SK-N-DZ (cell line): ENCODE measurements around the gene RBBP5.

Experiments
- DNase-seq: peaks from one replicate; pipeline ENCODE4 v3.0.0-alpha.2; 2015; ENCODE audit warnings: low spot score

The RBBP5 gene

DNA sequence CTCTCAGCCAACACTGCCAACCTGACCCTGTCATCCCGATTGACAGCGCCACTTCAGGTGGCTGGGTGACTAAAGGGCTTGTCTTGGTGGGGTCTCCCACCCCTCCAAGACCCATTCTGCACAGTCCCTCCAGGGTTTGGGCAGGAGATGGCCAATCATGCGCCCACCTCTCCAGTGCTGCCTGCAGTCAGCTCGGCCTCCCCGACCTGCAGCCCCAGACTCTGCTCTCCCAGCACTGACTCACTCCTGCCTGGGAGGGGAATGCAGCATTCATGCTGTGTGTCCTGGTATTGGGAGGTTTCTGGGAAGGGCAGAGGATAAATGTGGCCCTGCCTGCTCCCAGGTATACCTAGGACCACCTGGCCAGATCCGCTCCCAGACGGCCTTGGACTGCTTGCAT is 47.3 kb downstream of the RBBP5 start:
- no peak for DNase-seq

DNA sequence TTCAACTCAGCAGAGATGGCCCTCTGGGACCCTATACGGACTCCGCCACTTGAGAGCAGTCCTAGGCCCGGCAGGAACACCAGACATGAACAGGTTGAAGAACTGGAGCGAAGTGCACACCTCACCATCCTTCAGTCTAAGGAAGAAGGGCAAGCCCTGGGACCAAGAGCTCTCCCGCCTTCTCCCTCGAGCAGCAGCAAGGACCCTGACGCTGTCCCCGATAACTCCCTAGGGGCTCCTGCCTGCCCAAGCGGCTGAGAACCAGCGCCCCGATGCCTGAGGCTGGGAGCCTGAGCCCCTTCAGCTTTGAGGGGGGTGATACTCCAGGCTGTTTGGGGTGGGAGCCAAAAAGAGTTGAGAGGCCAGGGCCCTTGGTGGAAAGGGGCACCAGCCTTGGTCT is 47.7 kb downstream of the RBBP5 start:
- no peak for DNase-seq

DNA sequence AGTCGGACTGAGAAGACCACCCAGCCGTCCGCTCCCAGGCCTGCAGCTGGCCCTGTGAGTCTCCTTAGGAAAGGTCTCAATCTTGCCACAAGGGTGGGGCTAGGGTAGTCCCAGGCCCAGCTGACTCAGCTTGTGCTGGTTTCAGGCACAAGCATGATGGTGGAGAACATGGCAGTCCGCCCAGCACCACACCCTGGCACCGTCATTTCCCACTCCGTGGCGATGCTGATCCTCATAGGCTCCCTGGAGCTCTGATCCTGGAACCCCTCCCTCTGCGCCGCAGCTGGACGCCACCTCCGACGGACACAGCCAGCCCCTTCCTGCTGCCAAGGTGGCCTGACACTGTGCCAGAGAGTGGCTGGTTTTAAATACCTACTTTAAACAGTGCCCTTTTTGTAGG is 48.3 kb downstream of the RBBP5 start:
- DNase-seq: no peak

DNA sequence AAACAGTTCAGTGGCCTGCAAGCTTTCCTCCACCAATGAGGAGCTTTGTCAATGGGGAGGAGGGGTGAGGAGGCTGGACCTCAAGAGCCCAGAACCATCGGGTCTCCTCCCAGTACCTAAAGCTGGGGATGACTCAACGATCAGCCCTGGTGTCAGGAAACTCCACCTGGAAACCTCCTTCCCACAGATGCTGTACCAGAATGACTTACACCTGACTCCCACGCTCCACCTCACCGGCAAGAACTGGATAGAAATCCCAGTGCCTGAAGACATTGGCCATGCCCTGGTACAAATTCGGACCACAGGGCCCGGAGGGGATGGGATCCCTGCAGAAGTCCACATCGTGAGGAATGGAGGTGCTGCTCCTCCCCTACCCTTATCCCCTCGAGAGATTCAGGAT is 48.9 kb downstream of the RBBP5 start:
- no peak for DNase-seq

DNA sequence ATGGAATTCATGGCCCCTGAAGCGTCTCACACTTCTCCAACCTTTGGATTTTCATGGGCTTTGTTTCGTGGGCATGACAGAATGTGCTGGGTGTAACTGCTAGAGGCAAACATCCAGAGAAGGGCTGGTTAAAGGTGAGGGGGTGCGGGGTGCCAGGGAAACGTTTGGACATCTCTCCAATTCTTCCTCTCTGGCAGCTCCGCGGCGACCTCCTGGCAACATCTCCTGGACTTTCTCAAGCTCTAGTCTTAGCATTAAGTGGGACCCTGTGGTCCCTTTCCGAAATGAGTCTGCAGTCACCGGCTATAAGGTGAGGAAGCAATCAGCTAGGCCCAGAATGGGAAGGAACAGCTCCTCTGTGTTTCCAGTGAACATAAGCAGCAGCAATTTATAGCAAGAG is 49.5 kb downstream of the RBBP5 start:
- DNase-seq: no peak

DNA sequence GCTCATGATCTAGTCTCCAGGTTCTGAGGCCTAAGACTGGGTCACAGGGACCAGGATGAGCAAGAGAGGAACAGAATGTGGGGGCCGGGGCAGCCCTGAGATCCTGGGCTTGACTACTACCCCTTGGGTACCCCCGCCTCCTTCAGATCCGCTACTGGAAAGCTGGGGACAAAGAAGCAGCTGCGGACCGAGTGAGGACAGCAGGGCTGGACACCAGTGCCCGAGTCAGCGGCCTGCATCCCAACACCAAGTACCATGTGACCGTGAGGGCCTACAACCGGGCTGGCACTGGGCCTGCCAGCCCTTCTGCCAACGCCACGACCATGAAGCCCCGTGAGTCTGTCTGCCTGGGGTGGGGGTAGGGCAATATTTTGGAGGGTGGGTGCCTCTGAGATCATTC is 50.0 kb downstream of the RBBP5 start:
- DNase-seq: no peak

DNA sequence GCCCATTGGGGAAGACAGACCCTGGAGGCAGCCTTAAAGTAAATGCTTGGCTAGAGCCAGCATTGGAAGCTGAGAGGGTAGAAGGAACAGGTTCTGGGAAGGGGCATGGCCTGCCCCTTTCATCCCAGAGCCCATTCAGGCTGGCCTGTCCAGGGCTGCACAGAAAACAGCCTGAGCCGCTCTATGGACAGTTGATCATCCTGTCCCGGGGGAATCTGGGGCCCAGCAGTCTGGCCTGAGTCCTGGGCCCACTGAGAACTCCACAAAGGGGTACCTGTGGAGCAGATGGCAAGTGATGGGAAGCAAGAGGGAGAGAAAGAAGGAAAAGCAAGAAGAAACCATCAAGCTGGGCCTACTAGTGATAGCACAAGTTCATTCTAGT is 50.8 kb downstream of the RBBP5 start:
- DNase-seq: no peak

DNA sequence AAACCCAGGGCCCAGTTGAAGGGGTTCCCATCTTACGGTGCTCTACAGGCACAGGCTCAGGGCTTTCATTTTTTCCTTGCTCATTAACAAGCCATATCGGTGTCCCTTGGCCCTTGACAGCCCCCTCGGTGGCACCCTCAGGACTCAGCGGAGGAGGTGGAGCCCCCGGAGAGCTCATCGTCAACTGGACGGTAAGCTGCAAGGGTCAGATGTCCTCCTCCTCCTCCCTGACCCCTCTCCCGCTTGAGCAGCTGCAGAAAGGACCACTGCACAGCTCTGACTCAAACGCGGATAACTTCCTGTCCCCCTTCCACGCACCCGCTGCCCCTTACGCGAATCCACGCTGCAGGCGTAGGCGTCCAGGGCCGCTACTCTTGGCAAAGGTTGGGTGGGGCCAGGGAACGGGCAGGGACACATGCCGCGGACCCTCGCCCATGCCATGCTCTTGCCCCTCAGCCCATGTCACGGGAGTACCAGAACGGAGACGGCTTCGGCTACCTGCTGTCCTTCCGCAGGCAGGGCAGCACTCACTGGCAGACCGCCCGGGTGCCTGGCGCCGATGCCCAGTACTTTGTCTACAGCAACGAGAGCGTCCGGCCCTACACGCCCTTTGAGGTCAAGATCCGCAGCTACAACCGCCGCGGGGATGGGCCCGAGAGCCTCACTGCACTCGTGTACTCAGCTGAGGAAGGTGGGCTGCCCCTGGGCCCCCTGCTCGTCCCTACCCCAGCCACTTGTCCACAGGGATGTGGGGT is 52.2 kb downstream of the RBBP5 start:
- DNase-seq: no peak

DNA sequence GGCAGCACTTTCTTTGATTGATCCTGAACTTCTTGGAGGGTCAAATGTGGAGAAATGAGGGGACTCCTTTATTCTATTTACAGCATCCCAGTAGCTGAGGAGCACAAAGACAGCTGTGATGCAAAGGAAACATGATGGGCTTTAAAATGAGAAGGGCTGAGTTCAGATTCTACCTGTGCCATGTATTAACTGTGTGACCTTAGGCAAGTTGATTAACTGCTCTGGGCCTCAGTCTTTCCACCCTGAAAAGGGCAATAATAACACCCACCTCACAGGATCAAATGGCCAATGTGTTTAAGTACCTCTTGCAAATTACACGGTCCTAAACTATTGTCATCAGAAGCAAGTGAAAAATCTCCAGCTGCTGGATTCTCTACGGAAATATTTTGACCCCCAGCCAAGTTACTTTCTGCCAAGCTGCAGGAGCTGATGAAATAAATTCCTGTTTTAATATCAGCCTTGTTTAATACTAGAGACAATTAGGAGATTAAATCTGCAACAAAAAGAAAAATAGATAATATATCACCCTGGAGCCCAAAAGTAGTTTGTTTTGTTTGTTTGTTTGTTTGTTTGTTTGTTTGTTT is 53.2 kb downstream of the RBBP5 start:
- DNase-seq: no peak

DNA sequence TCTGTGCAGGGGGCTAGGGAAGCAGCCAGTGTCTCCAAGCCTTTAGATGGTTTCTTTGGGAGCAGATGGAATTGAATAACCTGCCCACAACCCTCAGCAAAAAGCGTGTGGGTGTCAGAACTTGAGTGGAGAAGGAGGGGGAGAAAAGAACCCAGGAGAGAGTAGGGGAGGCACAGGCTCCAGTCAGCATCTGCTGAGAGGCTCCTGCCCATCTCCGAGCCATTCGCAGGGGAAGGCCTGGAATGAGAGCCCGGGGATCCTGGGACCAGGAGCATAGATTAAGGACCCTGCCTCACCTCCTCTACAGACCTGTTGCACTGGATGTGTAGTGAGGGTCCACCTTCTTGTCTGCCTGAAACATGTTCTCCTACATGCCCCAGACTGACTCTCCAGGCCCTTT is 53.8 kb downstream of the RBBP5 start:
- no peak for DNase-seq

DNA sequence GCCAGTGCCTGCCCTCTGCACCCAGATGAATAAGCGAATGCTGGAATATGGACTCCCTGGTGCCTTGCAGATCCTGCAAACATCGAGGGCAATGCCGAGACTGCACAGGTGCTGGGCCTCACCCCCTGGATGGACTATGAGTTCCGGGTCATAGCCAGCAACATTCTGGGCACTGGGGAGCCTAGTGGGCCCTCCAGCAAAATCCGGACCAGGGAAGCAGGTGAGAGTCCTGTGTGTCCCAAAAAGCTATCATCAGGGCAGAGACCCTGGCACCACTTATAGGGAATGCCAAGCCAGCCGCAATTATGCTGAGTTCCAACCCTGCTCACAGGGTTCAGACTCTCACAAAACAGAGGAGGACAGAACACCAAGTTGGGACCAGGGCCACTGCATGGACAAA is 54.7 kb downstream of the RBBP5 start:
- no peak for DNase-seq

DNA sequence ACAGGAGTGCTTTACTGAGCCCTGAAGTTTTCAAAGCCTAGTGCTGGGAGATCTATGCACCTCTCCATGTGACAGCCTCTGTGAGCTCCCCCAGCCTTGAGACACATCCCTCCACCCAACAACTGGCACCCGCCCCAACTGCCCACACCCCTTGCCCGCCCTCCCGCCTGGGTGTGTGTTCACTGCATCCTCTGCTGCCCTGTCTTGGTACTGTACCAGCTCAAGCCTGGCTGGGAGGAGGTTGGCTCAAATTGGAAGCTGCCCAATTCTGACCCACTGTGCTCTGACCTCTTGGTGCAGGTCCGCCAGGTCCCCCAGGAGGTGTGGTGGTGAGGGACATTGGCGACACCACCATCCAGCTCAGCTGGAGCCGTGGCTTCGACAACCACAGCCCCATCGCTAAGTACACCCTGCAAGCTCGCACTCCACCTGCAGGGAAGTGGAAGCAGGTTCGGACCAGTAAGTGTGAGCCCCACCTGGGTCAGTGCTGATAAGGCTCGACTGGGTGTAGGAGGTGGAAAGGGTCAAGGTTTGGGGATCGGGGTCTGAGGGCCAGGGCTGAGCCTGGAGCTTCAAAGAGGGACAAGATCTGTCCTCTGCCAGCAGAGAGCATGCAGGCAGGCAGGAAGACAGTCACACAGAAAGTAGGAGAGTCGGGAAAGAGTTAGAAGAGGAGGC is 55.5 kb downstream of the RBBP5 start:
- DNase-seq: no peak

DNA sequence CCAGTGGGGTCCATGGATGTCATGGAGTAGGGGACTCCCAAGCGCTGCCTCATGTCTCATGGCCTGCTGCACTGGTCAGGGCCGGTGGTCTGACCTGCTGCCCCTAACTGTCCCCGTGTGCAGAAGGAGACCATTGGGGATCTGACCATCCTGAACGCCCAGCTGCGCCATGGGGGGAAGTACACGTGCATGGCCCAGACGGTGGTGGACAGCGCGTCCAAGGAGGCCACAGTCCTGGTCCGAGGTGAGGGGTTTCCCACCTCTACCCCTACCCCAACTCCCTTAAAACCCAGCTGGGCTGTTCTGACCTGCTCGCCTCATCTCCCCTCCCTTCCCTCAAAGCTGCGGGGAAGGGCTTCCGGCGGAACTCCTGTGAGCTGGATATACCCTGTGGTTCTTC is 56.1 kb downstream of the RBBP5 start:
- DNase-seq: no peak

DNA sequence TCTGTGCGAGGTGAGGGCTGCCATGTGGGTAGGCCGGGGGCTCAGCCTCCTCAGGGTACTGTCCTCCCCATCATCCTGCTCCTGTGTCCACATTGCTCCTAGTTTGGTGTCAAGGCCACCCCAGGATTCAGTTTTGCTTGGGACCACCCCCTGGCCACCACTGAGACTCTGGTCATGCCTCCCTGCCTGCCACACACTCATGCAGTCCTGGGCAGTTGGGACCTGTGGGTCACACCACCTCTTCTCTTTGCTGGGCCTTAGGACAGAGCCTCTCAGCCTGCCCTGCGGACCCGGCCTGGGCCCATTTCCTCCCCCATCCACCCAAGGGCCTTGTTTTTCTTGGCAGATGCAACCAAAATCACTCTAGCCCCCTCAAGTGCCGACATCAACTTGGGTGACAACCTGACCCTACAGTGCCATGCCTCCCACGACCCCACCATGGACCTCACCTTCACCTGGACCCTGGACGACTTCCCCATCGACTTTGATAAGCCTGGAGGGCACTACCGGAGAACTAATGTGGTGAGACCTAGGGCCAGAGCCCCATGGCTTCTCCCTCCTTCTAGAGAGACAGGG is 56.9 kb downstream of the RBBP5 start:
- DNase-seq: no peak

DNA sequence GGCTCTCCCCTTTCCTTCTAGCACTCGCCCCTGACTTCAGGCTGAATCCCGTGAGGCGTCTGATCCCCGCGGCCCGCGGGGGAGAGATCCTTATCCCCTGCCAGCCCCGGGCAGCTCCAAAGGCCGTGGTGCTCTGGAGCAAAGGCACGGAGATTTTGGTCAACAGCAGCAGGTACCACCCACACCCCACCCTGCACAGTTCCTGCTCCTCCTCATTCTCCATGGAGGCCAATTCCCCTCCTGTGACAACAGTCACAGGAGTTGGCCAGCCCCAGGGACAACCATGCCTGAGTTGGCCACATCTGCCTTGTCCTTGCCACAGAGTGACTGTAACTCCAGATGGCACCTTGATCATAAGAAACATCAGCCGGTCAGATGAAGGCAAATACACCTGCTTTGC is 57.5 kb downstream of the RBBP5 start:
- DNase-seq: no peak

DNA sequence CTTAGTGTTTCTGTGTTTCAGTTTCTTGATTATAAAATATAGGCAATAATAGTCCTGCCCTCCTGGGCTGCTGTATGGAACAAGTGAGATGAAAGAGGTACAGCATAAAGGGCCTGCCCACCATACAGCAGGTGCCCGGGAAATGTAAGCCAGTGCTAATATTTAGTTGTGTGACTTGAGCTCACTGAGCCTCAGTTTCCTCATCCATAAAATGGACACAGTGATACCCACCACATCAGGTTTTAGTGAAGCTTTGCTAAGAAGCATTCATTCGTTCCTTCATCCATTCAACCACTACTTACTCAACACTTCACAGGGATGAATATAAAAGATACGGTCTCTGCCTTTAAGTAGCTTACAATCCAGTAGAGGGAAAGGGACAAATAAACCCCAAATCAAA is 58.9 kb downstream of the RBBP5 start:
- no peak for DNase-seq

DNA sequence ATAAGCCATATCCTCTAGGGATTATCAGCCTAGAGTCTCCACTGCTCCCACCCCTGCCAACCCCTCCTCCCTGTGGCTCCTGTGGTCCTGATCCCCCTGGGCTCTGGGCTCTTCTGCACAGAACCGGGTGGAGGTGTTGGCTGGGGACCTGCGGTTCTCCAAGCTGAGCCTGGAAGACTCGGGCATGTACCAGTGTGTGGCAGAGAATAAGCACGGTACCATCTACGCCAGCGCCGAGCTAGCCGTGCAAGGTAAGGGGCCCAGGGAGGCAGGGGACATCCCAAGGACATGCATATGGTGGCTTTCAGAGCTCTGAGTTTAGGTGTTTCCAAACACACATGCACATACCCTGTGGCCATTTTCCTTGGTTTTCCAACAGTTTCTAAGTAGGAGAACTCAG is 59.5 kb downstream of the RBBP5 start:
- no peak for DNase-seq

DNA sequence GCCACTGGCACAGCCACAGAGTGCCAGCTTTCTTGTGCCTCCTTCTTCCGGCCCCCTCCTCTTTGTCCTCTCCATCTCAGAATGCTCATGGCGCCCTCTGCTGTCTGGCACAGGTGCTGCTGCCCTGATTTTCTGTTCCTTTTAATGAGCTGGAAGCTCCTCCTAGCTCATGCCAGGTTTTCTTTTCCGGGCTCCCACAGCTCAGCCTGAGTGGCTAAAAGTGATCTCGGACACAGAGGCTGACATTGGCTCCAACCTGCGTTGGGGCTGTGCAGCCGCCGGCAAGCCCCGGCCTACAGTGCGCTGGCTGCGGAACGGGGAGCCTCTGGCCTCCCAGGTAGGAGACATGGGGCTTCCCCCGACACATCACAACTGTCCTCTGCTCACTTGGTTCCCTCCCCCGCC is 60.1 kb downstream of the RBBP5 start:
- peak; percentile 79 for DNase-seq

DNA sequence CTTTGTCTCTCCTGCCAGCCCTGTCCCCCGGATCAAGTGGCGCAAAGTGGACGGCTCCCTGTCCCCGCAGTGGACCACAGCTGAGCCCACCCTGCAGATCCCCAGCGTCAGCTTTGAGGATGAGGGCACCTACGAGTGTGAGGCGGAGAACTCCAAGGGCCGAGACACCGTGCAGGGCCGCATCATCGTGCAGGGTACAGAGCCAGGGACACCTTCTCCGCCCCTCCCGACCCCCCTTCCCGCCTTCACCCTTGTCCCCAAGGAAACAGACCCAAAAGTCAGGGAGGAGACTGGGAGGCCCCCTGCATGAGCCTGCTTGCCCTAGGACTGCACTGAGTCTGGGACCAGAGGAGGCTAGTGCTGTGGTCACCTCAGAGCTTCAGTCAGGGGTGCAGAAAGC is 60.6 kb downstream of the RBBP5 start:
- no peak for DNase-seq

DNA sequence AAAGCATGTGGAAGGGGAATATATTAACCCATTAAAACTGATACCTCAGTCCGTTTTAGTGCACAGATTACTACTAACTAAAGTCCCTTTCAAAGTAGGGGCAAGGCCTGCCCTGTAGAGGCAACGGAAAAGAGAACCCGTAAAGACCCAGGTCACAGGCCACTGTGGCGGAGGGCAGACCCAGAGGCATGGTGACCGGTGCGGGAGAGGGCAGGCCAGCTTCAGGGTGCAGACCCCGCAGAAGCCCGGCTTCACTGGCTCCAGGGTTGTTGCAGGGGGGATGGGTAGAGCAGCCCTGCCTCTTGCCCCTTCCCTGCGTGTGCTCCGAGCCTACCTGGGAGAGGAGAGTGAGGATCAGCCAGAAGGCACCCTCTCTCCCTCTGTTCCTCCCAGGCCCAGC is 61.0 kb downstream of the RBBP5 start:
- no peak for DNase-seq

DNA sequence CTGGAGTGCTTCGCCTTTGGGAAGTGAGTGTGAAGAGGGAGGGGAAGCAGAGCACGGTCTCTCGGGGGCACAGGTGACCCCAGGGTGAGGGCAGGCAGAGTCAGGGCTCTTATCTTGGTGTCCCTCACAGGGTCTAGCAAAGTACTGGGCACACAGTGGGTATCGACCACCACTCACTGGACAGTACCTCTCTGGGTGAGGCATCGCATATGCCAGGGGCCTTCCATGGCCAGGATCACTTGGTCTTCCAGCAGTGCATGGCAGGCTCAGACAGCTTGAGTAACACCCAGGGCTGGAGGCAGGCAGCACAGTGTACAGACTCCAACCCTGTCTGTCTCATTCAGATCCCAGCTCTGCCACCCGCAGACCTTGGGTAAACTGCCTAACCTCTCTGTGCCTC is 62.1 kb downstream of the RBBP5 start:
- DNase-seq: no peak

DNA sequence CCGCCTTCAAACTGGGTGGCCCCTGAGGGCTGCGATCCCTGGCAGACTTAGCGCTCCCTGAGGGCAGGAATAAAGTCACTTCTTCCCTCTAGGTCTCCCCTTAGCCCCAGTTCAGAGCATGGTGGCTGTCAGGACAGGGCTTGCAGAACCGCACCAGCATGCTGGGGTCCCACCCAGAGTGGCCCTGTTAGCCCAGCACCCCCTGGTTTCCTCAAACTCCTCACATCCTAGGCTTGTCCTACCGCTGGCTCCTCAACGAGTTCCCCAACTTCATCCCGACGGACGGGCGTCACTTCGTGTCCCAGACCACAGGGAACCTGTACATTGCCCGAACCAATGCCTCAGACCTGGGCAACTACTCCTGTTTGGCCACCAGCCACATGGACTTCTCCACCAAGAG is 62.9 kb downstream of the RBBP5 start:
- DNase-seq: no peak
